Effector CD8-positive, alpha-beta T cell (primary cell): ENCODE data around the gene SLC39A6.
"Not testable (repeated sequence)": the region's sequence is repeated elsewhere in the genome, so short reads cannot be mapped to it uniquely, and the experiment has no call there.

Experiments
- DNase-seq: peaks from one replicate; lab custom pipeline; 2025; lab: John Stamatoyannopoulos, UW

Gene SLC39A6

DNA sequence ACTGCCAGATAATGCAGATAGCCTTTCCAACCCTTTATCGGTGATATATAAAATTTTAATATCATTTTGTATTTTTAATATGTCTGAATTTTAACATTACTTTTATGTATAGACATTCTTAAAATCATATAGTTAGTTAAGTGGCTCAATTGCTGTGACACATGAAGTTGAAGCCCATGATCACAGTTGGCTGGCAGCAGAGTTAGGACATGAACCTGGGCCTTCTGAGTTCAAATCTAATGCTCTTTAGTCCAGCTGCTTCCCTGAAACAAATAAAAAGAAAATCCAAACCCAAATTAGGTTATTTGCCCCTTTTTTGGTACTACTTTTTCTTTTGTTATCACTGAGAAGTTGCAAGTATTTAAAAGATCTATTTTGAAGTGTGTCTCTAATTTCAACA, 6.1 kb upstream of the SLC39A6 start:
- DNase-seq = no peak

DNA sequence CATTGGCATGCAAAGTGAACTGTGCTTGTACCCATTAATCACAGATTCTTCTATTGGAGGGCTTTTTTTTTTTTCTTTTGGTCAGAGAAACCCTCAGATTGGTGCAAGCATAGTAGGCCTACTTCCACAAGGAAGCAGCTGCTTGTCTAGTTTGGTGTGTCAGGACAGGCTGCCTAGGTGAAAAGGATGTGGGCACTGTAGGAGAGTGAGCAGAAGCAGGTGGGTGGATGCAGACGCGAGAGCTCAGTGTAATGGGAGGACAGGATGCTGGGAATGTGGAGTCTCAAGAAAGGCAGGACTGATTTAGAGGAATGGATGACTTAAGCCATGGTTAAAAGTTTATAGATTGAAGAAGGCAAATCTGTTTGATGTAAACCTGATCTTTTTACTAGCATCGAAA, 3.6 kb upstream of the SLC39A6 start:
- no peak for DNase-seq

DNA sequence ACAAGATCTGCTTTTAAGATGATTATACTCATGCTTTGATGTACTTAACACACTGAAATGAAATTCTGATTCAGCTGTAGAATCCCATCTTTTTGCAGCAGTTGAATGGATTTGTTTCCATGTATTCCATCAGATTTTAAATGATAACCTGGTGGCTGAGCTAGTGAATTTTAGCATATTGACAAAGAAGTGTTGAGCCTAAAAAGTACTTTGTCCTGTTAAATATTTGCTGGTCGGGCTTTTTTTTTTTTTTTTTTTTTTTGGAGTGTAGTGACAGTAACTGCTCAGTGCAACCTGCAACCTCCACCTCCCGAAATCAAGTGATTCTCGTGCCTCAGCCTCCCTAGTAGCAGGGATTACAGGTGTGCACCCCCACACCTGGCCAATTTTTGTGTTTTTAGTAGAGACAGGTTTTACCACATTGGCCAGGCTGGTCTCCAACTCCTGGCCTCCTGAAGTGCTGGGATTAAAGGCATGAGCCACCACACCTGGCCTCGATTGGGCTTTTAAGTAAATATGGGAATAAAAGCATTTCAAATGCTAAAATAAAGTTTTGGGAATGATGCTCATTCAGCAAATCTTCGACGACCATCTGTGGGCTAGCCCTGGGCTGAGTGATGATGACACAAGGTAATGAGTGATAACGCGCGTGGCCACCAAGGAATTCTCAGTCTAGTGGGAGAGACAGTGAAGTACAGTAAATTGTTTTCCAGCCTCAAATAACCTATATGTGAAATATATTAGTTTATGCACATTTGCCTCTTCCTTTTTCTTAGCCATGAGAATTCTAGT, 2.7 kb upstream of the SLC39A6 start:
- DNase-seq = no peak

DNA sequence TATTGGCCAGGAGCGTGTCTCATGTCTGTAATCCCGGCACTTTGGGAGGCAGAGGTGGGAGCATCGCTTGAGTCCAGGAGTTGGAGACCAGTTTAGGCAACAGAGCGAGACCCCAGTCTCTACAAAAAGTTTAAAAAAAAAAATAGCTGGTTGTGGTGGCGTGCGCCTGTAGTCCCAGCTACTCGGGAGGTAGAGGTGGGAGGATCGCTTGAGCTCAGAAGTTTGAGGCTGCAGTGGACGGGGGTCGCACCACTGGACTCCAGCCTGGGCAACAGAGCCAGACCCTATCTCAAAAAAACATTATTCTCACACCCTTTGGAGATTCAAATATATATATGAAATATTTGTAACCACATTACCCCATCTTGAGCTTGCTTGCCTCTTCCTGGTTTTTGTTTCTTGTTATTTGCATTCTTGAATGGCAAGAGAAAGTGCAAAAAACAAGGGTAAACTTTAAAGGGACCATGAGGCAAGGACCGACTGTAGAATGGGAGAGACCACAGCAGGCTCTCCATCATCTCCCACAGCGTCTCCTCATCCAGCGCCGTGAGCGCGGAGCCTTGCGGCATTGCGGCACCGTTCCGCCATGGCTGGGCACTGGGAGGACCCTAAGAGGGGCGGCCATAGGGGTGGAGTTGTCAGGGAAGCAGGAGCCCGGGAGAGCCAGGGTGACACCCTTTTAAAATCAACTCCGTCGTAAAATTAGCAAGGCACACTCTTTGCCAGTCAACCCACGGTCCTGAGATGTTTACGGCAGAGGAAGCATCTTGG, 1.9 kb upstream of the SLC39A6 start:
- DNase-seq = no peak

DNA sequence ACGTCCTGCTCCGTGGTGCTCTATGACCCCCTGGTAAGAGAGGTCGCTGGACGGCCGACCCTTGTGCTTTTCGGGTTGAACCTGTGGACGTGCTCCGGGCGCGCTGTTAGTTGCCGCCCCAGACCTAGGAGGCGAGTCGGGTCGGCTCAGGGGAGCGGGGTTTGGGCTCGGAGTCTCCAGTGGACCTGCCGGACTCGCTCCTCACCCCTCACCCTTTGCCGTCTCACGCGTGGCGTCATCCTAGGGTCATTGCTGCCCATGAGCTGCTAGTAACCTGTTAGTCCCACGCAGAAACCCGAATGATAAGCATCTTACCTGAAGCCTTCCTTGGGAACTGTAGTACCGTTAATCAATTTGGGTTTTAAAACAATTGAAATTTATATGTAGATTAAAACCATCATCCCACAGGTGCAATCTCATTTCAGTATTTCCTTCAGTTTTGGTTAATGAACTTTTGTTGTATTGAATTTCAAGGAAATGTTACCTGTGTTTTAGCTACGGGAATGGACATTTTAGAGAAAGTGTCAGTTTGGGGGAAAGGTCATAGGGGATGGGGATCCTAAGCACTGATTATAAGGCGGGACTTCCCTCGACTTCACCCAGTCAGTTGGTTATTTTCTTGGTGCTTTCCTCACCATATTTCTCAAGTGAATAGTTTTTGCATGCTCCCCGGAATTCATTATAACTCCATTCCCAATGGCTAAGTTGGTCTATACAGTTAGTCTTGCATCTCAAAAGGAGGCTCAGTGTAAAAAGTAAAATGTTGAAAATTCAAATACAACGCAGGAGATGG, 1.1 kb upstream of the SLC39A6 start:
- DNase-seq = no peak

DNA sequence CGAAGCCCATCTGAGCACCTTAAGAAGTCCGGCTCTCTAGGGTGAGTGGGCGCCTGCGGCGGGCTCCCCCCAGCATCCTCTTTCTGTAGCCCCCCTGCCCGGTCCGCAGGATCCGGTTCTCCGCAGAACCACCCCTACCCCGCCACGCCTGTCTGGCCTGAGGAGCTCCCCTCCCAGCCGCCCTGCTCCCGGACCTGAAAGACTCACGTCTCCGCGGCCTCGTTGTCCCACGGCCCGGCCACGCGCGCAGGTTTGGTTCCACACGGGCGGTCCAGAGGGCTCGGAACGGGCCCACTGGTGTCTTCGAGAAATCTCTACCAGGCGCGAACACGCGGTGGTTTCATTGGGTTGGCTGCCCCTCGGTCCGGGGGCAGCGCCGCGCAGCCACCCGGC, 237 bp downstream of the SLC39A6 start:
- no peak for DNase-seq

DNA sequence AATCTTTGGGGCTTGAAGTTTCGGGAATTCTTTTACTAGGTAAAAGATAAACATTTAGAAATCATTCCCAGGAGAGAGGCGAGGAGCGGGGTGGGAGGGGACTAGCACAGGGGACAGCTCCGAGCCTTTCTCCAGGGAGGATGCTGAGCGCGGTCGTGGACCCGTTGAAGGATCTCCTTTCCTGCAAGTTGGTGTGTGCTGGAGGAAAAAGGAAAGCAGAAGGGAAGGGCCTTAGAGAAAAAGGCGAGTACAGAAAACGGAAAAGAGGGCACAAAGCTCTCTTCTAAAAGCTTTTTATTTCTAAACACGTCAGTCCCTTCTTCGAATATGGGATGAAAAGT, 640 bp downstream of the SLC39A6 start:
- no peak for DNase-seq

DNA sequence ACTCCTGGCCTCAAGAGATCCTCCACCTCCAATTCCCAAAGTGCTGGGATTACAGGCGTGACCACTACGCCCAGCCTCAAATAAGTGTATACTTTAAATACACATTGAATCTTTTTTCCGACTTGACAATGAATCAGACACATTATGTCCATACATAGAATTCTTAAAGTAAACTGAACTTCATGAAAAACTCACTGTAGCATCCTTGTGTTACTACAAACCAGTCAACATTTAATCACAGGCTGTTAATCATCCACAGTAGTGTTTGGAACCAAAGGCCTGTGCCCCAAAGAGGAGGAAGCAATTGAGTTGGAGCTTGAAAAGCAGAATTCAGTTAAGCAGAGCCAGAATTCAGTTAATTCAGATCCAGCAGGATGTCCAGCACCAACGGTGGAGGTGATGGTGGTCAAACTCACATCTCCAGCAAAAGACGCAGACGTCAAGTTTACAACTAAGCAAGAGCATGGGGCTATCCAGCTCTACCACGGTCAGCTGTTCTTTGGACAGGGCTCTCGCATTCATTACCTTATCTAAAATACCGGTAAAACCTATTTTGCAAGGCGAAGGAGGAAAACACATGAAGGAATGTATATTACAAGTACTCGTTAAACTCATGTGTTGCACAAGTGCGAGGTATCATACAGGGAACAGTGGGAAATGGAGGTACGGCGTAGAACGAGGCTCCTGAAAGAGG, 1.2 kb downstream of the SLC39A6 start:
- DNase-seq = no peak

DNA sequence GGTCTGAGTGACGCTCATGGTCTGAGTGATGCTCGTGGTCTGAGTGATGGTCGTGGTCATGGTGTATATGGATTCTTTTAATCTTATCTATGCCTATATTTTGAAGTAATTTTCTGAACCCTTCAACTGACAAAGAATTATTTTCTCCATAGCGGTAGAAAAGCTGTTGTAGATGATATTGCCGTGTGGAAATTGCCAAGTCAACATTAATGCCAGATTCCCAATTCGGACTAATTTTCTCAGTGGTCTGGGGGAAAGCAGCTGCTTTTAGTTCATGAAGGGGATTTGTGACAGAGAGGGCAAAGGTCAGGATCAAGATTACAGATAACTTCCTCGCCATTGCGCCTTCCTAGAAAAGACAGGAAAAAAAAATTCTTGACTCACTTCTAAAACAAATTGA, 2.5 kb downstream of the SLC39A6 start:
- no peak for DNase-seq

DNA sequence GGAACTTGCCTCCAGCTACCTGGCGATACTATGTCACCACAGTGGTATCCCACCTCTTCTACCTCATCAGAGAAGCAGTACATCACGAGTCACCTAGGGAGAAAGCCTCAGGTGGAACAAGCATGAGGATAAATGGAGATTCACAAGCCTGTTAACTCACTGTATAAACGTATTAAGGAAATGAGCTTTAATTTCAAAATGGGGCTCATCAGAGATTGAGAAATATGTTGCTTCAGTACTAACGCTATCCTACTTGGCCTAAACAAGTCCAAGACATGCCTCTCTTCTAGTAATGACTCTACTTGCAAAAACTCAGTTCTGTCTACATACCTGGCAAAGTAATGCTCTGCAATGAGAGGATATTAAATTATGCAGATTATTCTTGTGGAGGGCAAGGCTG, 4.3 kb downstream of the SLC39A6 start:
- no peak for DNase-seq

DNA sequence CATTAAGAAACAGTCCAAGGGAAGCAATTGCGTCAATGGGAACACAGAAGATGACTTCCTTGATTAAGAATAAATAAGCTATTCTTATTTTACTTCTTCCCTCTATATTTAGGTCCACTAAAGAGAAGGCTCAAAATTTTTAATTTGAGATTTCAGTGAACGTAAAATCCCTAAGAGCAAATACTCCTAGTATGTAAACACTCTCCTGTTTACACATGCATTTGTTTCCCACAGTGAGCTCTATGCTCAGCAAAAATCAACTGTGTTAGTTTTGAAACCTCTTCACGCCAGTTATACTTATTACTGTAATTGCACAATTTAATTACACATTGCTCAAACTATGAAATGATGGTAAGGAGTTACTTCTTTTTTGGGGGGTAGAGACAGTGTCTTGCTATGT, 8.8 kb downstream of the SLC39A6 start:
- no peak for DNase-seq

DNA sequence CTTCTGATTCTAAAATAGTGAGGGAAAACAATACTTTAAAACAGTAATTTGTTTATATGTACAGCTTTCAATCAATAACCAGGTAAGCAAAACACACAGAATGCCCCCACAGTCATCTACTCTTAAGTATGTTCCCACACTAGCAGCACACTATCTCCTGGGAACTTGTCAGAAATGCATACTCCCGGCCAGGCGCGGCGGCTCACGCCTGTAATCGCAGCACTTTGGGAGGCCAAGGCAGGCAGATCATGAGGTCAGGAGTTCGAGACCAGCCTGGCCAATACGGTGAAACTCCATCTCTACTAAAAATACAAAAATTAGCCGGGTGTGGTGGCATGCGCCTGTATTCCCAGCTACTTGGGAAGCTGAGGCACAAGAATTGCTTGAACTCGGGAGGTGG, 12.4 kb downstream of the SLC39A6 start:
- not testable (repeated sequence) for DNase-seq

DNA sequence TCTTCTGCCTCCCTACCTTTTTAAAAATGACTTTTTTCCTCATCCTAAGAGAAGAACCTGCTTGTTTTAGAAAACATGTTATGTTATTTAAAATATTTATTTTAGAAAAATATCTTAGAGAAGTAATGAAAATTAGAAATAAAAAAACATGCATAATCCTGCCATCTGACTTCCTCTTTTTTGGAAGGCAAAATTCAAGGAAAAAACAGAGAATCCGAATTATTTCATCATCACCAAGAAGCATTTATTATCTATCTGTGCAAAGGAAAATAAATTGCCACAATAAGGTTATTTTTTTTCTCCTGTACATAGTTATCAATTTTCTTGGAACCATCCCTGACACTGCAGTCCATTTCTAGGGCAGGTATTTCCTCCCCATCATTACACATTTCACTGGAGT, 14.4 kb downstream of the SLC39A6 start:
- DNase-seq = no peak

DNA sequence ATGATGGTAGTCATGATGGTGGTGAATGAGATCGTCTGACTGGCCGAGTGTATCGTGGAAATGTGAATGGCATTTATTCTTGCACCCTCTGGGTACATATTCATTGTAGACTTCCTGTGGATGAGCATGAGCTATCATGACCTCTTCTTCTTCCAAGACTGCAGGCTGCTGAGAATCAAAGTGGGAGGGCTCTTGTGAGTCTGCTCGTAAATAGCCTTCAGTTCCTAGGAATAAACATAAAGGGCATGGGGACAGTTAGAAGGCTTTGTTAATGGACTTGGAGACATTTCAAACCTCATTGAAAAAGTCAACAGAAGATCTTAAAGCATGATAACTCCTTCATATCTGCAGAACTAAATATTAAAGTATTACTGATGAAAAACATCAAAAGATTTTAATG, 14.9 kb downstream of the SLC39A6 start:
- DNase-seq = no peak

DNA sequence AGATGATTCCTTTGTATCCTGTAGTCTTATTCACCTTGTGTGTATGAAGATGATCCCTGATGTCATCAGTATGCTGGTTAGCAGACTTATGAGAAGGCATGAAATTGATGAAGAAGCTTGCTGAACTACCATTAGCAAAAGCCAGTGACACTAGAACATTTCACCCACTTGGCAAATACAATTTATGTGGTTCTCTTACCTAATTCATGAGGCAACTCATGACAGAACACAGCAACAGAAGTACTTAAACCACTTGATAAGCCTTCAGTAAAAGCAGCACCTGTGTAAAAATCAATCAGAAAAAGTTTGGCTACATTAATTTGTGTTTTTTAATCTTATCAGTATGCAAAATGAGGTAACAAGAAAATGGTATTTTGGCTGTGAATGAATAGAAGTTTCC, 16.8 kb downstream of the SLC39A6 start:
- DNase-seq = no peak

DNA sequence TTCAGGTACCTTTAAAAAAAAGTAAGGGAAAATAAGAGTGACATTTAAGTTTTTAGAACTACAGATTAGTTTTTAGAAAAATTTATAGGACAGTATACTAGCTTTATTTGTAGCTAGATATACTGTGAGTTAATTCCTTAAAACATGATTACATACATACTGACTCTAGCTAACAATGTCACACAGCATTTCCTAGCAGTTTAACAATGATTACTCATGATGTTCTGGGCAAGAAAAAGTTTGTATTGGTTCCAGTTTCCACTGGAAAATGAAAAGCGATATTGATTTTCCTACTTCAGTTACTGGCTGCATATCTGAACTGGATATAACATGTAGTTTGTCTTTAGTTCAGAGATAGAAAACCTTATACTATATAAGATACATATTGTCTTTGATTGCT, 19.4 kb downstream of the SLC39A6 start:
- DNase-seq = no peak

DNA sequence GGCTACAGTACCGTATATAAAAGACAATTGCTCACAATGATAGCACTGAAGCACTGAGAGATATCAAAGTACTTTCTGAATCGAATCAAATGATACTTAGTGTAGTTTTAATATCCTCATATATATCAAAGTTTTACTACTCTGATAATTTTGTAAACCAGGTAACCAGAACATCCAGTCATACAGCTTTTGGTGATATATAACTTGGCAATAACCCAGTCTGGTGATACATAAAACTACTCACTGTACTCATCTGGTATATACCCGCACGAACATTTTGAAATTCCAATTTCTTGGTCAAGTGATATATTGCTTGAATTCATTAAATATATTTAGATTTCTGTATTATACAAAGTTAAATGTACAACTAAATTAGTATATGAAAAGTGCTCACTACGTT, 20.5 kb downstream of the SLC39A6 start:
- no peak for DNase-seq

DNA sequence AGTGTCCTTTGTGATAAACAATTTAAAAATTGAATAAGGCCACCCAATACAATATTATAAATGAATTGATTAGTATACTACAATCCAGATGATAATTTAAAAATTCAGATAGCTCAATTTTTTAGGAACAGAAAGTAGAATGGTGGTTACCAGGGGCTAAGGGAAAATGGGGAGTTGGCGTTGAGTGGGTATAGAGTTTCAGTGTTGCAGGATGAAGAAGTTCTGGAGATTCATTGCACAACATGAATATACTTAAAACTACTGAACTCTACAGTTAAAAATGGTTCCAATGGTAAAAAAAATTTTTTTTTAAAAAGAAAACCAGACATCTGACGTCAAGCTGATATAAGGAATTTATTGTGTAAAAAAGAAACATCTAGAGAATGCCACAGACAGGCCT, 20.9 kb downstream of the SLC39A6 start:
- no peak for DNase-seq

DNA sequence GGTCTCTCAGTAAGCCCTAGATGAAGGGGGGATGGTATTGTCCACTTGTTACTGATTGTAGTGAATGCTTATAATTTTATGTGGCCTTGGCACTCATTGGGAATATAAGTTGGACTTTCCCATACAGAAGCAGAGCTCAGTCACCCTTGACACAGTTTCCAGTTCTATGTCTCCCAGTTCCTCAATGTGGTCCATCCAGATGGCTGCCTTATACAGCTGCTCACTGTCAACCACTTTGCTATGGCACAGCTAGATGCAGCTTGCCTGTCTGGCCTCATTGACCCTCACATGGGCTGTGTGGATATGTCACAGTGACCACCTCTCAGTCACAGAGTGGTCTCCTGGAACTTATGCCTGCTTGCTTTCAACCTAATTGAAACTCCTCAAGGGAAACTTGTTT, 21.7 kb downstream of the SLC39A6 start:
- DNase-seq = no peak

DNA sequence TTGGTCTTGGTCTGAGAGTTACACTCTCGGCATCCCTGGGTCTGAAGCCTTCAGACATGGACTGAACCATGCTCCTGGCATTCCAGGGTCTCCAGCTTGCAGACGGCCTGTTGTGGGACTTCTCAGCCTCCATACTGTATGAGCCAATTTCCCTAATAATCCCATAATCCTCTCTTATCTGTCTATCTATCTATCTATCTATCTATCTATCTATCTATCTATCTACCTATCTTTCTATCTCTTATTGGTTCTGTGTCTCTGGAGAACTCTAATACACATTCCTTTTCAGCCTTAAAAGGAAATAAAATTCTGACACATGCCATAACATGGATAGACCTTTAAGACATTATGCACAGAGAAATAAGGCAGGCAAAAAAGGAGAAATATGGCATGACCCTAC, 24.4 kb downstream of the SLC39A6 start:
- DNase-seq = no peak

DNA sequence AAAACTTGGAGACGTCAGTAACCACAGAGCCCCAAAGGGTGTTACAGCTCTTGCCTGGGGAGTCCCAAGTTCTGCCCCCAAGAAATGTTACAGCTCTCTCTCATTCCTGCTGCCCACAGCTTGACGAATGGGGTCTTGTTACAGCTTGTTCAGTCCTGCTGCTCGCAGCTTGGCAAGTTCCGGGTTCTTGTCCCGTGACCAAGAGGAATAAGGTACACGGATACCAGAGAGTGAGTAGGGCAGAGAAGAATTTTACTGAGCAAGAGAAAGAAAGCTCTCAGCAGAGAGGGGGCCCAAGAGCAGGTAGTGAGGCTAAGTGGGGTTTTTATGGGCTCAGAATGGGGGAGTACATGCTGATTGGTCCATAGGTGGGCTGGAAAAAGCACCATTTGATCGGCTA, 27.2 kb downstream of the SLC39A6 start:
- no peak for DNase-seq

DNA sequence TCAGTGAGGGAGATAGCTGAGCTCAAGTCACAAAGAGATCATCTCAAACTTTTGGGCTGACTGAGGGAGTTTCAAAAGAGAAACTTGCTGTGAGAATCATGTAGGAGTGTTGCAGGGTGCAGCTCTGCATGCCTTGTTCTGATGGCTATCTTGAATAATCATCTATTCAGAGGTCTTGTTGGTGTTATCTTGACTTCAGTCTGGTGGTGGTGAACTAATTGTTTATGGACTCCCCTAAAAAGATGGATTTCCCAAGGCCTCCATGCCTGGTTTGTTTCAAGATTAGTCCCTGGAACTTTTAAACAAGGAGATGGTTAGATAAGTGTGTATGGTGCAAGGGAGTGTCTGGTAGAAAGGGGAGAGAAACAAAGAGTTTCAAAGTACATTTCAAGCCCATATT, 29.8 kb downstream of the SLC39A6 start:
- DNase-seq = no peak
